DOHH2 (cell line): ENCODE measurements around the gene NRXN3.

Experiments
- H3F3A ChIP-seq: fragments of 200-600 bp; sonication (generic), shearing (Covaris generic); 2 replicates; pipeline ENCODE4 v1.6.0; 2016; ENCODE audit warnings: antibody characterized with exemption, mild to moderate bottlenecking; ENCODE audit not compliant: control insufficient read depth, insufficient read depth
- H3K27ac ChIP-seq: fragments of 200-600 bp; sonication (generic); 2 replicates; pipeline ENCODE4 v1.5.1; 2014; ENCODE audit warnings: low read depth, mild to moderate bottlenecking, low read length, moderate library complexity
- H3K27me3 ChIP-seq: fragments of 200-600 bp; sonication (generic); 2 replicates; pipeline ENCODE4 v1.6.1; 2014; ENCODE audit warnings: mild to moderate bottlenecking, low read length, mixed read lengths; ENCODE audit not compliant: control insufficient read depth
- H3K36me3 ChIP-seq: fragments of 200-600 bp; sonication (generic); 2 replicates; pipeline ENCODE4 v1.6.1; 2014; ENCODE audit warnings: mild to moderate bottlenecking, low read length, moderate library complexity, mixed read lengths; ENCODE audit not compliant: control insufficient read depth
- H3K4me1 ChIP-seq: fragments of 200-600 bp; sonication (generic); 2 replicates; pipeline ENCODE4 v1.6.1; 2014; ENCODE audit warnings: mild to moderate bottlenecking, low read length, mixed read lengths; ENCODE audit not compliant: control insufficient read depth
- H3K4me2 ChIP-seq: fragments of 200-600 bp; sonication (generic); 2 replicates; pipeline ENCODE4 v1.6.0; 2014; ENCODE audit warnings: mild to moderate bottlenecking, low read length, moderate library complexity
- H3K4me3 ChIP-seq: fragments of 200-600 bp; sonication (generic); 2 replicates; pipeline ENCODE4 v1.5.1; 2014; ENCODE audit warnings: mild to moderate bottlenecking, low read length, mixed read lengths
- H3K79me2 ChIP-seq: fragments of 200-600 bp; sonication (generic); 2 replicates; pipeline ENCODE4 v1.6.1; 2014; ENCODE audit warnings: mild to moderate bottlenecking, low read length, mixed read lengths; ENCODE audit not compliant: control insufficient read depth
- H3K9me2 ChIP-seq: fragments of 200-600 bp; sonication (generic); replicated peaks from 2 replicates; pipeline ENCODE4 v1.6.1; 2014; ENCODE audit warnings: mild to moderate bottlenecking, low read length, mixed read lengths; ENCODE audit not compliant: control insufficient read depth
- H3K9me3 ChIP-seq: fragments of 200-600 bp; sonication (generic); 2 replicates; pipeline ENCODE4 v1.6.1; 2014; ENCODE audit warnings: antibody characterized with exemption, low read length, mixed read lengths; ENCODE audit not compliant: control insufficient read depth, insufficient read depth
- H4K20me1 ChIP-seq: fragments of 200-600 bp; sonication (generic); 2 replicates; pipeline ENCODE4 v1.6.0; 2014; ENCODE audit warnings: low read depth, mild to moderate bottlenecking, antibody characterized with exemption, low read length, moderate library complexity; ENCODE audit not compliant: control insufficient read depth, insufficient read depth
- CTCF ChIP-seq: fragments of 200-600 bp; sonication (generic); IDR thresholded peaks from one replicate; pipeline ENCODE4 v1.5.1; 2014; ENCODE audit warnings: antibody characterized with exemption, mild to moderate bottlenecking, low read depth, low read length; ENCODE audit not compliant: poor library complexity, severe bottlenecking
- EZH2phosphoT487 ChIP-seq: fragments of 200-600 bp; sonication (generic); IDR thresholded peaks from 2 replicates; pipeline ENCODE4 v1.6.1; 2017; ENCODE audit warnings: borderline replicate concordance, mild to moderate bottlenecking, antibody characterized with exemption, low read length, moderate library complexity, mixed read lengths

NRXN3 gene

GRCh38 chr14:79197516-79197915 lies 1027.3 kb downstream of the NRXN3 start:
- H3F3A ChIP-seq = no peaks in the 10 kb centered on the region

GRCh38 chr14:79199217-79199616 lies 1029.0 kb downstream of the NRXN3 start:
- Histone ChIP-seq H3K79me2 (no peaks in the 10 kb centered on the region), H3K9me2 (no peaks in the 10 kb centered on the region), H3K4me3 (no peak overlapping the region), H4K20me1 (no peaks in the 10 kb centered on the region), H3K9me3 (no peaks in the 10 kb centered on the region), H3K4me2 (no peak overlapping the region), H3K27ac (no peak overlapping the region), H3F3A (no peaks in the 10 kb centered on the region), H3K36me3 (no peaks in the 10 kb centered on the region), H3K4me1 (no peaks in the 10 kb centered on the region), H3K27me3 (no peaks in the 10 kb centered on the region)
- TF ChIP-seq EZH2phosphoT487 = no peak
- no peak for TF ChIP-seq CTCF

More at GRCh38 chr14:79197516-79197915, 1027.3 kb downstream of the NRXN3 start:
- Histone ChIP-seq H4K20me1 (no peaks in the 10 kb centered on the region), H3K4me2 (no peak overlapping the region), H3K4me3 (no peak overlapping the region), H3K4me1 (no peaks in the 10 kb centered on the region), H3K9me2 (no peaks in the 10 kb centered on the region), H3K27ac (no peak overlapping the region), H3K79me2 (no peaks in the 10 kb centered on the region), H3K36me3 (no peaks in the 10 kb centered on the region), H3K9me3 (no peaks in the 10 kb centered on the region), H3K27me3 (no peaks in the 10 kb centered on the region)
- no peak for TF ChIP-seq EZH2phosphoT487
- no peak for TF ChIP-seq CTCF

GRCh38 chr14:79201564-79202207 lies 1031.5 kb downstream of the NRXN3 start:
- Histone ChIP-seq H3K9me3 (no peaks in the 10 kb centered on the region), H3K79me2 (no peaks in the 10 kb centered on the region), H3K9me2 (no peaks in the 10 kb centered on the region), H3K4me3 (no peak overlapping the region), H3K4me1 (no peaks in the 10 kb centered on the region), H3K27ac (no peak overlapping the region), H4K20me1 (no peaks in the 10 kb centered on the region), H3K36me3 (no peaks in the 10 kb centered on the region), H3K27me3 (no peaks in the 10 kb centered on the region), H3K4me2 (no peak overlapping the region), H3F3A (no peaks in the 10 kb centered on the region)
- TF ChIP-seq EZH2phosphoT487 (no peak), CTCF (no peak)

GRCh38 chr14:79204591-79204990 lies 1034.4 kb downstream of the NRXN3 start:
- Histone ChIP-seq H3K27me3 (no peaks in the 10 kb centered on the region), H3K4me3 (no peak overlapping the region), H3K9me2 (no peaks in the 10 kb centered on the region), H3K36me3 (no peaks in the 10 kb centered on the region), H4K20me1 (no peaks in the 10 kb centered on the region), H3F3A (no peaks in the 10 kb centered on the region), H3K79me2 (no peaks in the 10 kb centered on the region), H3K4me2 (no peak overlapping the region), H3K4me1 (no peaks in the 10 kb centered on the region), H3K9me3 (no peaks in the 10 kb centered on the region), H3K27ac (no peak overlapping the region)
- TF ChIP-seq CTCF (no peak), EZH2phosphoT487 (no peak)
